Activated T-cell treated with anti-CD3 and anti-CD28 coated beads, Interleukin-2, amount 50 U/mL, for 24 hours (primary cell): ENCODE measurements around the gene PLEKHJ1.
A peak's percentile ranks its signal among the peaks of the same experiment; 100 is the strongest.

Source experiments
- DNase-seq: peaks from one replicate; pipeline ENCODE4 v3.0.0-alpha.2; 2020
- H3K27ac Mint-ChIP-seq: 2 replicates; pipeline ENCODE4 v1.8.0; 2020; ENCODE audit warnings: mild to moderate bottlenecking, mixed read lengths
- H3K27me3 Mint-ChIP-seq: 2 replicates; pipeline ENCODE4 v1.8.0; 2020; ENCODE audit warnings: mixed read lengths
- H3K36me3 Mint-ChIP-seq: 2 replicates; pipeline ENCODE4 v1.8.0; 2020; ENCODE audit warnings: low read depth, mixed read lengths
- H3K4me1 Mint-ChIP-seq: 2 replicates; pipeline ENCODE4 v1.8.0; 2020; ENCODE audit warnings: low read depth, mixed read lengths
- H3K4me3 Mint-ChIP-seq: 2 replicates; pipeline ENCODE4 v1.8.0; 2020; ENCODE audit warnings: mild to moderate bottlenecking, moderate library complexity, mixed read lengths
- H3K9me3 Mint-ChIP-seq: 2 replicates; pipeline ENCODE4 v1.8.0; 2020; ENCODE audit warnings: mixed read lengths

The PLEKHJ1 gene

GRCh38 chr19:2226051-2226839 lies 9.9 kb downstream of the PLEKHJ1 start:
- no peak for DNase-seq
- H3K9me3 Mint-ChIP-seq, result no peaks in the 10 kb centered on the region
- H3K27ac Mint-ChIP-seq, result peak overlapping the region; percentile 61
- H3K4me3 Mint-ChIP-seq, result no peak overlapping the region
- no peaks in the 10 kb centered on the region for H3K27me3 Mint-ChIP-seq
- peaks cover 81% of the 10 kb centered on the region for H3K36me3 Mint-ChIP-seq
- H3K4me1 Mint-ChIP-seq, result peaks cover 5% of the 10 kb centered on the region

GRCh38 chr19:2225415-2226050 lies 10.6 kb downstream of the PLEKHJ1 start:
- Mint-ChIP-seq H3K27me3 (no peaks in the 10 kb centered on the region), H3K27ac (peak overlapping the region; percentile 61), H3K36me3 (peaks cover 81% of the 10 kb centered on the region), H3K4me3 (no peak overlapping the region), H3K9me3 (no peaks in the 10 kb centered on the region), H3K4me1 (peaks cover 5% of the 10 kb centered on the region)
- no peak for DNase-seq

- Mint-ChIP-seq H3K27me3 (no peaks in the 10 kb centered on the region), H3K4me3 (no peak overlapping the region), H3K36me3 (peaks cover 81% of the 10 kb centered on the region), H3K4me1 (peaks cover 5% of the 10 kb centered on the region), H3K9me3 (no peaks in the 10 kb centered on the region), H3K27ac (peak overlapping the region; percentile 78)
- DNase-seq, result no peak
Observed at GRCh38 chr19:2224754-2225349, 11.3 kb downstream of the PLEKHJ1 start.

- H3K27me3 Mint-ChIP-seq, result no peaks in the 10 kb centered on the region
- no peaks in the 10 kb centered on the region for H3K9me3 Mint-ChIP-seq
- no peak for DNase-seq
- H3K4me1 Mint-ChIP-seq, result peaks cover 5% of the 10 kb centered on the region
- H3K4me3 Mint-ChIP-seq, result no peak overlapping the region
- peak overlapping the region; percentile 78 for H3K27ac Mint-ChIP-seq
- peaks cover 83% of the 10 kb centered on the region for H3K36me3 Mint-ChIP-seq
Observed at GRCh38 chr19:2223959-2224358, 12.2 kb downstream of the PLEKHJ1 start.

GRCh38 chr19:2223391-2223790 lies 12.7 kb downstream of the PLEKHJ1 start:
- Mint-ChIP-seq H3K9me3 (no peaks in the 10 kb centered on the region), H3K36me3 (peaks cover 84% of the 10 kb centered on the region), H3K27ac (no peak overlapping the region), H3K27me3 (no peaks in the 10 kb centered on the region), H3K4me1 (peaks cover 5% of the 10 kb centered on the region), H3K4me3 (no peak overlapping the region)
- DNase-seq, result no peak

- H3K27ac Mint-ChIP-seq, result no peak overlapping the region
- peaks cover 87% of the 10 kb centered on the region for H3K36me3 Mint-ChIP-seq
- H3K4me3 Mint-ChIP-seq, result no peak overlapping the region
- H3K27me3 Mint-ChIP-seq, result no peaks in the 10 kb centered on the region
- no peak for DNase-seq
- peaks cover 5% of the 10 kb centered on the region for H3K4me1 Mint-ChIP-seq
- no peaks in the 10 kb centered on the region for H3K9me3 Mint-ChIP-seq
Observed at GRCh38 chr19:2221918-2222317, 14.2 kb downstream of the PLEKHJ1 start.

GRCh38 chr19:2221250-2221831 lies 14.8 kb downstream of the PLEKHJ1 start:
- Mint-ChIP-seq H3K27me3 (no peaks in the 10 kb centered on the region), H3K27ac (peak overlapping the region; percentile 68), H3K4me1 (peaks cover 5% of the 10 kb centered on the region), H3K4me3 (no peak overlapping the region), H3K36me3 (peaks cover 91% of the 10 kb centered on the region), H3K9me3 (no peaks in the 10 kb centered on the region)
- no peak for DNase-seq

GRCh38 chr19:2219726-2220125 lies 16.4 kb downstream of the PLEKHJ1 start:
- H3K36me3 Mint-ChIP-seq, result peaks cover 92% of the 10 kb centered on the region

GRCh38 chr19:2217591-2217990 lies 18.5 kb downstream of the PLEKHJ1 start:
- no peak for DNase-seq
- Mint-ChIP-seq H3K27ac (peak overlapping the region; percentile 45), H3K4me1 (peaks cover 21% of the 10 kb centered on the region), H3K36me3 (peaks cover 95% of the 10 kb centered on the region), H3K9me3 (no peaks in the 10 kb centered on the region), H3K27me3 (no peaks in the 10 kb centered on the region), H3K4me3 (no peak overlapping the region)

More at GRCh38 chr19:2219726-2220125, 16.4 kb downstream of the PLEKHJ1 start:
- no peaks in the 10 kb centered on the region for H3K9me3 Mint-ChIP-seq
- no peaks in the 10 kb centered on the region for H3K27me3 Mint-ChIP-seq
- DNase-seq, result no peak
- no peak overlapping the region for H3K4me3 Mint-ChIP-seq
- H3K4me1 Mint-ChIP-seq, result peaks cover 18% of the 10 kb centered on the region
- H3K27ac Mint-ChIP-seq, result no peak overlapping the region

- H3K4me3 Mint-ChIP-seq, result no peak overlapping the region
- peaks cover 97% of the 10 kb centered on the region for H3K36me3 Mint-ChIP-seq
- no peak for DNase-seq
Observed at GRCh38 chr19:2216361-2217225, 19.5 kb downstream of the PLEKHJ1 start.

GRCh38 chr19:2215281-2215751 lies 20.8 kb downstream of the PLEKHJ1 start:
- no peak for DNase-seq
- Mint-ChIP-seq H3K4me3 (no peak overlapping the region), H3K36me3 (peaks cover 97% of the 10 kb centered on the region), H3K27me3 (no peaks in the 10 kb centered on the region), H3K9me3 (no peaks in the 10 kb centered on the region), H3K27ac (peak overlapping the region; percentile 71), H3K4me1 (peaks cover 21% of the 10 kb centered on the region)

More at GRCh38 chr19:2216361-2217225, 19.5 kb downstream of the PLEKHJ1 start:
- Mint-ChIP-seq H3K27ac (peak overlapping the region; percentile 45), H3K9me3 (no peaks in the 10 kb centered on the region), H3K4me1 (peaks cover 21% of the 10 kb centered on the region), H3K27me3 (no peaks in the 10 kb centered on the region)

- no peaks in the 10 kb centered on the region for H3K9me3 Mint-ChIP-seq
- H3K27me3 Mint-ChIP-seq, result no peaks in the 10 kb centered on the region
- H3K36me3 Mint-ChIP-seq, result peaks cover 96% of the 10 kb centered on the region
- no peak overlapping the region for H3K4me3 Mint-ChIP-seq
- no peak for DNase-seq
- no peak overlapping the region for H3K27ac Mint-ChIP-seq
- peaks cover 21% of the 10 kb centered on the region for H3K4me1 Mint-ChIP-seq
Observed at GRCh38 chr19:2214251-2214650, 21.9 kb downstream of the PLEKHJ1 start.

- Mint-ChIP-seq H3K27ac (peak overlapping the region; percentile 44), H3K4me3 (no peak overlapping the region), H3K4me1 (peaks cover 21% of the 10 kb centered on the region), H3K27me3 (no peaks in the 10 kb centered on the region), H3K9me3 (no peaks in the 10 kb centered on the region), H3K36me3 (peaks cover 95% of the 10 kb centered on the region)
- no peak for DNase-seq
Observed at GRCh38 chr19:2213799-2214198, 22.3 kb downstream of the PLEKHJ1 start.
